A549 (cell line): ENCODE measurements around the gene KCNE3. TPM values are rescaled to one million over a fixed set of nuclear protein-coding genes. Genes with fewer than 3 reads are reported as not detected.
A peak's percentile ranks its signal among the peaks of the same experiment; 100 is the strongest.

Source experiments
- ATAC-seq, 2 experiments: fragments of 200-7000 bp in 1 of 2; fragments of >200 bp in 1 of 2; cut with Nextera tagmentation in 1 of 2; cut with Tn5 transposase in 1 of 2; 3 replicates each; pipeline versions ENCODE4 v1.8.0 to v1.9.1; 2018 to 2020; ENCODE audit warnings: mild to moderate bottlenecking in 1 of 2, moderate library complexity in 1 of 2
- CTCF ChIA-PET: fragments of 300-600 bp; sonication (Branson Sonifier 250); formaldehyde crosslinking; extraction: SDS; loops from one replicate; lab custom pipeline; 2021; ENCODE audit warnings: antibody characterized with exemption, inconsistent platforms; lab: Yijun Ruan, JAX
- POLR2A ChIA-PET: fragments of 350-600 bp; formaldehyde crosslinking; extraction: SDS; loops from one replicate; lab custom pipeline; 2021; ENCODE audit warnings: antibody characterized with exemption, inconsistent platforms; lab: Yijun Ruan, JAX
- DNase-seq, 2 experiments: peaks; one replicate each; pipeline versions ENCODE4 v3.0.0 to v3.0.0-alpha.2; 2011 to 2016; ENCODE audit warnings: low read depth in 1 of 2, low spot score in 1 of 2
- FAIRE-seq: peaks from 2 replicates; lab custom pipeline; 2011; peaks lifted over from hg19 to GRCh38; lab: Jason Lieb, UNC
- H3K27ac ChIP-seq, 2 experiments: fragments of >200 bp; sonication (Bioruptor Twin); formaldehyde crosslinking; 3 replicates each; pipeline ENCODE4 v1.5.1; 2016 to 2017
- H3K4me1 ChIP-seq: fragments of >200 bp; sonication (Bioruptor Twin); formaldehyde crosslinking; 3 replicates; pipeline ENCODE4 v1.6.1; 2016
- H3K4me2 ChIP-seq: fragments of >200 bp; sonication (Bioruptor Twin); formaldehyde crosslinking; 3 replicates; pipeline ENCODE4 v1.6.1; 2016
- H3K4me3 ChIP-seq: fragments of >200 bp; sonication (Bioruptor Twin); formaldehyde crosslinking; 3 replicates; pipeline ENCODE4 v1.5.1; 2016
- H3K9me3 ChIP-seq: fragments of >200 bp; sonication (Bioruptor Twin); formaldehyde crosslinking; 3 replicates; pipeline ENCODE4 v1.6.1; 2016
- CEBPB ChIP-seq, 2 experiments: fragments of >200 bp in 1 of 2; sonication (Bioruptor Twin) in 1 of 2; formaldehyde crosslinking in 1 of 2; IDR thresholded peaks; 2 replicates each; pipeline ENCODE4 v1.6.1; 2012 to 2016
- CTCF ChIP-seq: fragments of >200 bp; sonication (Bioruptor Twin); formaldehyde crosslinking; IDR thresholded peaks from 3 replicates; pipeline ENCODE4 v1.5.1; 2016
- EP300 ChIP-seq, 2 experiments: fragments of >200 bp; sonication (Bioruptor Twin); formaldehyde crosslinking; IDR thresholded peaks; 2 replicates in 1 of 2; 3 replicates in 1 of 2; pipeline ENCODE4 v1.6.1; 2016 to 2017
- FOSB ChIP-seq: fragments of 250-450 bp; sonication (Bioruptor Pico); IDR thresholded peaks from 2 replicates; pipeline ENCODE4 v1.5.0; 2020; ENCODE audit warnings: mild to moderate bottlenecking, moderate library complexity
- FOSL2 ChIP-seq, 2 experiments: fragments of 450-650 bp in 1 of 2; fragments of >200 bp in 1 of 2; sonication (Bioruptor Twin) in 1 of 2; formaldehyde crosslinking; IDR thresholded peaks; 2 replicates each; pipeline versions ENCODE4 v1.5.0 to v1.6.1; 2016 to 2020; ENCODE audit warnings: mild to moderate bottlenecking in 1 of 2, moderate library complexity in 1 of 2
- GATA3 ChIP-seq: IDR thresholded peaks from 2 replicates; pipeline ENCODE4 v1.6.1; 2012; ENCODE audit warnings: borderline replicate concordance
- JUN ChIP-seq, 2 experiments: fragments of >200 bp; sonication (Bioruptor Twin); formaldehyde crosslinking; IDR thresholded peaks; 2 replicates in 1 of 2; 3 replicates in 1 of 2; pipeline ENCODE4 v1.6.1; 2016 to 2017
- JUNB ChIP-seq: fragments of >200 bp; sonication (Bioruptor Twin); formaldehyde crosslinking; IDR thresholded peaks from 2 replicates; pipeline ENCODE4 v1.6.1; 2016
- SMC3 ChIP-seq: fragments of >200 bp; sonication (Bioruptor Twin); formaldehyde crosslinking; IDR thresholded peaks from 3 replicates; pipeline ENCODE4 v1.6.1; 2018; ENCODE audit warnings: inconsistent platforms
- ZSCAN20 ChIP-seq: fragments of 250-450 bp; sonication (Bioruptor Pico); IDR thresholded peaks from 2 replicates; pipeline ENCODE4 v1.8.0; 2022; ENCODE audit warnings: mild to moderate bottlenecking, moderate library complexity
- WGBS: methylation state at CpG from one replicate; pipeline ENCODE4 v1.1.6; 2017; ENCODE audit errors: missing lambda C conversion rate; 5-methylcytosine and 5-hydroxymethylcytosine counted together
- polyA plus RNA-seq, 4 experiments: library from polyadenylated mRNA; depleted of rRNA in 3 of 4; stranded (reverse); fragments of >200 nt; fragmentation: RNase III in 1 of 4; extraction: RNeasy Plus Mini Kit Qiagen cat#74134 plus additional on column Dnase treatment in 1 of 4; gene quantifications; 2 replicates in 3 of 4; 3 replicates in 1 of 4; pipeline ENCODE4 v1.2.3, GENCODE V29; 2011 to 2017
- TF ChIP-seq, protein P1 (sequence below): IDR thresholded peaks from 2 replicates; pipeline ENCODE4 v1.6.1; 2012; ENCODE audit warnings: low read depth, borderline replicate concordance
- TF ChIP-seq, protein P2 (sequence below): IDR thresholded peaks from 2 replicates; pipeline ENCODE4 v1.6.1; 2012
- TF ChIP-seq, protein P3 (sequence below): fragments of 200-600 bp; sonication (generic); IDR thresholded peaks from 2 replicates; pipeline ENCODE4 v1.6.1; 2016; ENCODE audit warnings: antibody characterized with exemption, mild to moderate bottlenecking, moderate library complexity

The KCNE3 gene
- polyA plus RNA-seq, 2 of the 4 experiments (the other 2 are of a cell fraction) = 0.23 to 0.56 TPM

- TF ChIP-seq, protein P1, sequence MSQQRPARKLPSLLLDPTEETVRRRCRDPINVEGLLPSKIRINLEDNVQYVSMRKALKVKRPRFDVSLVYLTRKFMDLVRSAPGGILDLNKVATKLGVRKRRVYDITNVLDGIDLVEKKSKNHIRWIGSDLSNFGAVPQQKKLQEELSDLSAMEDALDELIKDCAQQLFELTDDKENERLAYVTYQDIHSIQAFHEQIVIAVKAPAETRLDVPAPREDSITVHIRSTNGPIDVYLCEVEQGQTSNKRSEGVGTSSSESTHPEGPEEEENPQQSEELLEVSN = no peak
- no peak for TF ChIP-seq EP300 (IDR thresholded peaks at IDR 0.05)
- TF ChIP-seq, all 56 proteins: peak for 0
Observed at GRCh38 chr11:74427384-74427886, 39.9 kb downstream of the KCNE3 start (continued).

DNA sequence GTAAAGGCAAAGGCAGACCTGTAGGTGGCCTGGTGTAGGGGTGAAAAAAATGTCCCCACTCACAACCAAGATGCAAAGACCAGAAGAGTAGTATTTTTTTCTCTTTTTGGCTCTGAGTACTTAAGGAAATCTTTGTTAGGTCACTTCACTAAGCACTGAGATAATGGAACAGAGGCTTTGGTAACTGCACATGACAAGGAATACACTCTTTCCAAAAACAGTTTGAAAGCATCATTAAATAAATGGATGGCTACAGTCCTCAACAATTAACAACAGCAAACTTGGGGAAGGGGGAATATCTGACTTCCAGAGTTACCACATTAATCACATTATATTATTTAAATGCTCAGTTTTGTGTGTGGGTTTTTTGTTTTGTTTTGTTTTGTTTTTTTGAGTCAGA is 42.2 kb downstream of the KCNE3 start:
- CTCF ChIA-PET = interaction anchor here (1.1 to 1.5 kb wide), 2 partner anchors 10 to 169 kb away, joined by 3 to 4 read pairs; no protein-coding TSS in a partner anchor
- Histone ChIP-seq H3K27ac (no peak overlapping the region), H3K4me2 (no peak overlapping the region), H3K4me3 (no peak overlapping the region), H3K4me1 (no peaks in the 10 kb centered on the region; the same call in 2 of the 3 replicates), H3K9me3 (peaks cover 11% of the 10 kb centered on the region)
- POLR2A ChIA-PET = no interaction called here
- no peak for TF ChIP-seq FOSB (CRISPR knock-in tag)
- ATAC-seq (no peak), FAIRE-seq (no peak), DNase-seq (no peak)

GRCh38 chr11:74418509-74418895 is 48.8 kb downstream of the KCNE3 start:
- Histone ChIP-seq H3K4me3 (no peak overlapping the region), H3K9me3 (no peaks in the 10 kb centered on the region), H3K27ac (peak overlapping the region; percentile 72 to 83), H3K4me1 (peaks cover 26% of the 10 kb centered on the region), H3K4me2 (peak overlapping the region; percentile 66)
- peak; percentile 64 for DNase-seq
- 6% methylated on average over 1 of the region's 1 CpG for WGBS
- ChIA-PET CTCF (interaction anchor here (0.8 to 2.0 kb wide), 7 partner anchors 14 to 163 kb away, joined by 3 to 7 read pairs (median 4); no protein-coding TSS in a partner anchor), POLR2A (interaction anchor here (1.3 kb wide), 1 partner anchor 20 kb away, joined by 3 read pairs; the partner anchor contains the start of gene PGM2L1)
- FAIRE-seq = peak; percentile 82
- TF ChIP-seq, protein P2, sequence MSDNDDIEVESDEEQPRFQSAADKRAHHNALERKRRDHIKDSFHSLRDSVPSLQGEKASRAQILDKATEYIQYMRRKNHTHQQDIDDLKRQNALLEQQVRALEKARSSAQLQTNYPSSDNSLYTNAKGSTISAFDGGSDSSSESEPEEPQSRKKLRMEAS = peak; percentile 37; the same call in 1 of the 2 replicates
- TF ChIP-seq ZSCAN20 = no peak
- TF ChIP-seq JUNB = peak; percentile 95
- peak; percentile 96 for TF ChIP-seq FOSL2 (IDR thresholded peaks at IDR 0.05)
- TF ChIP-seq FOSL2 (CRISPR knock-in tag; IDR thresholded peaks at IDR 0.05) = peak; percentile 97
- TF ChIP-seq JUN (IDR thresholded peaks at IDR 0.05) = peak; percentile 42 to 87; a peak in 3 of 5 replicates
- peak; percentile 21; the same call in 1 of the 3 replicates for TF ChIP-seq SMC3
- TF ChIP-seq CTCF = no peak
- TF ChIP-seq GATA3 = peak; percentile 58; the same call in 1 of the 2 replicates
- peak; percentile 54 to 60; a peak in 2 of 4 replicates for TF ChIP-seq CEBPB (IDR thresholded peaks at IDR 0.05)
- TF ChIP-seq EP300 (IDR thresholded peaks at IDR 0.05) = peak; percentile 41 to 42; a peak in 2 of 5 replicates
- peak in 1 of 2 experiments; percentile 79; a peak in 3 of 6 replicates for ATAC-seq

DNA sequence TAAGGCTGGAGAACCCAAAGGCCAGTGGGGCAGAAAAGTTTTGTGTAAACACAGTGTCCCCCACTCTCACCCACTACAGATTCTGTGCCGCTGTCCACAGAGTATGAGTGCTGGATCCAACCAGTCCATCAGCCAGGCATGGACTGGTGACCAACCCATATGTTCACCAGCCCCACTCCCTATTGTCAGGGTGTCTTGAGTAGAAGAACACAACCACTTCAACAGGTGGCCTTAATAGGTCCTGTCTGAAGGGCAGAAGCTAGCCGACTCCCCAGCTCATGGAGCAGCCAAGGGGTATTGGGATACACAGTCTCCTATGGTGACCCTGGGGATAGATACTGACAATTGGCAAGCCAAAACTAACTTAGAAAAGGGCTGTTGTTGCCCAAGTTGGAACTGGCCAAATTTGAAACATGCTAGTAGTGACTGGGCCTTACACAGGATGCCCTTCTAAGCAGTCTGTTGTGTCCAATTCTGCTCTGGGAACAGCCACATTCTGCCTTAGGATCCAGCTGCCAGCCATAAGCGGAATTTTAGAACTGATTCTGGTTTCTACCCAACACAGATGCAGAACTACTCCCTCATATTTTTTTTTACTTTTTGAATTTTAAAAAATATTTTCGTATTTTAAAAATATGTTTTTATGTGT is 49.4 kb downstream of the KCNE3 start:
- FAIRE-seq = no peak

More for the DNA sequence above, 49.4 kb downstream of the KCNE3 start:
- ATAC-seq (peak; percentile 75 to 81; a peak in 4 of 6 replicates), DNase-seq (peak in 1 of 2 experiments; percentile 3)
- CTCF ChIA-PET = interaction anchor here (1.0 to 1.9 kb wide), 5 partner anchors 14 to 162 kb away, joined by 3 to 4 read pairs (median 4); no protein-coding TSS in a partner anchor
- H3K27ac ChIP-seq = peak overlapping the region; percentile 72 to 83
- peak overlapping the region; percentile 66 for H3K4me2 ChIP-seq
- POLR2A ChIA-PET = interaction anchor here (0.5 kb wide), 1 partner anchor 32 kb away, joined by 6 read pairs; no protein-coding TSS in a partner anchor
- peaks cover 31% of the 10 kb centered on the region for H3K4me1 ChIP-seq
- no peak overlapping the region for H3K4me3 ChIP-seq
- WGBS = 73% methylated on average over 4 of the region's 4 CpGs
- H3K9me3 ChIP-seq = no peaks in the 10 kb centered on the region
- TF ChIP-seq, protein P3, sequence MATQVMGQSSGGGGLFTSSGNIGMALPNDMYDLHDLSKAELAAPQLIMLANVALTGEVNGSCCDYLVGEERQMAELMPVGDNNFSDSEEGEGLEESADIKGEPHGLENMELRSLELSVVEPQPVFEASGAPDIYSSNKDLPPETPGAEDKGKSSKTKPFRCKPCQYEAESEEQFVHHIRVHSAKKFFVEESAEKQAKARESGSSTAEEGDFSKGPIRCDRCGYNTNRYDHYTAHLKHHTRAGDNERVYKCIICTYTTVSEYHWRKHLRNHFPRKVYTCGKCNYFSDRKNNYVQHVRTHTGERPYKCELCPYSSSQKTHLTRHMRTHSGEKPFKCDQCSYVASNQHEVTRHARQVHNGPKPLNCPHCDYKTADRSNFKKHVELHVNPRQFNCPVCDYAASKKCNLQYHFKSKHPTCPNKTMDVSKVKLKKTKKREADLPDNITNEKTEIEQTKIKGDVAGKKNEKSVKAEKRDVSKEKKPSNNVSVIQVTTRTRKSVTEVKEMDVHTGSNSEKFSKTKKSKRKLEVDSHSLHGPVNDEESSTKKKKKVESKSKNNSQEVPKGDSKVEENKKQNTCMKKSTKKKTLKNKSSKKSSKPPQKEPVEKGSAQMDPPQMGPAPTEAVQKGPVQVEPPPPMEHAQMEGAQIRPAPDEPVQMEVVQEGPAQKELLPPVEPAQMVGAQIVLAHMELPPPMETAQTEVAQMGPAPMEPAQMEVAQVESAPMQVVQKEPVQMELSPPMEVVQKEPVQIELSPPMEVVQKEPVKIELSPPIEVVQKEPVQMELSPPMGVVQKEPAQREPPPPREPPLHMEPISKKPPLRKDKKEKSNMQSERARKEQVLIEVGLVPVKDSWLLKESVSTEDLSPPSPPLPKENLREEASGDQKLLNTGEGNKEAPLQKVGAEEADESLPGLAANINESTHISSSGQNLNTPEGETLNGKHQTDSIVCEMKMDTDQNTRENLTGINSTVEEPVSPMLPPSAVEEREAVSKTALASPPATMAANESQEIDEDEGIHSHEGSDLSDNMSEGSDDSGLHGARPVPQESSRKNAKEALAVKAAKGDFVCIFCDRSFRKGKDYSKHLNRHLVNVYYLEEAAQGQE = peak; percentile 78; the same call in 1 of the 2 replicates
- TF ChIP-seq, protein P1 = no peak
